ENCODE data around the gene PPP2R3B.

Gene PPP2R3B

DNA sequence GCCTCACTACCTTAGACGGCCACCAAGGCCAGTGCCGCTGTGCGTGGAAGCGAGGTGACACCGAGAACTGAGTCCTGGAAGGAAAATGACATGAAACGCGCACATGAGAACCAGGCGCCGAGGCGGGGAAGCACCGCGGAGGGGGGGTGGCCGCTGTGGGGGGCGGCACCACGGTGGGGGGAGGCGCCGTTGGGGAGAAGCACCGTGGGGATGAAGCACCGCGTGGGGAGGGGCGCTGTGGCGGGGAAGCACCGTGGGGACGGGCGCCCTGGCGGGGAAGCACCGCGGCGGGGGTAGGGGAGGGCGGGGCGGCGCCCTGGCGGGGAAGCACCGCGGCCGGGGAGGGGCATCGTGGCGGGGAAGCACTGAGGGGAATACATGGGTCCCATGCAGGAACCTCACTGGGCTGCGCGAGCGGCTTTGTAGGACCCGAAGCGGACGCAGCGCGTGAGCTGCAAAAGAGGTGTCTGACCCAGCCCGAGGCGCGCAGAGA lies 28.0 kb downstream of the PPP2R3B start:
- Histone ChIP-seq H3K4me3 (ENCODE audit: low read depth, low read length) (no peak overlapping the region), H3K9me3 (ENCODE audit: control insufficient read depth, insufficient read depth, low read depth, low read length) (peaks cover 3% of the 10 kb centered on the region; the same call in 1 of the 2 replicates), H3K27me3 (ENCODE audit: control insufficient read depth, insufficient read depth, low read length) (no peaks in the 10 kb centered on the region), H3K4me1 (ENCODE audit: control insufficient read depth, insufficient read depth, low read length) (no peaks in the 10 kb centered on the region), H3K27ac (ENCODE audit: low read depth, low read length) (no peak overlapping the region), H3K9ac (ENCODE audit: low read length) (no peak overlapping the region), H3K36me3 (ENCODE audit: control insufficient read depth, insufficient read depth, low read length) (peaks cover 59% of the 10 kb centered on the region)

DNA sequence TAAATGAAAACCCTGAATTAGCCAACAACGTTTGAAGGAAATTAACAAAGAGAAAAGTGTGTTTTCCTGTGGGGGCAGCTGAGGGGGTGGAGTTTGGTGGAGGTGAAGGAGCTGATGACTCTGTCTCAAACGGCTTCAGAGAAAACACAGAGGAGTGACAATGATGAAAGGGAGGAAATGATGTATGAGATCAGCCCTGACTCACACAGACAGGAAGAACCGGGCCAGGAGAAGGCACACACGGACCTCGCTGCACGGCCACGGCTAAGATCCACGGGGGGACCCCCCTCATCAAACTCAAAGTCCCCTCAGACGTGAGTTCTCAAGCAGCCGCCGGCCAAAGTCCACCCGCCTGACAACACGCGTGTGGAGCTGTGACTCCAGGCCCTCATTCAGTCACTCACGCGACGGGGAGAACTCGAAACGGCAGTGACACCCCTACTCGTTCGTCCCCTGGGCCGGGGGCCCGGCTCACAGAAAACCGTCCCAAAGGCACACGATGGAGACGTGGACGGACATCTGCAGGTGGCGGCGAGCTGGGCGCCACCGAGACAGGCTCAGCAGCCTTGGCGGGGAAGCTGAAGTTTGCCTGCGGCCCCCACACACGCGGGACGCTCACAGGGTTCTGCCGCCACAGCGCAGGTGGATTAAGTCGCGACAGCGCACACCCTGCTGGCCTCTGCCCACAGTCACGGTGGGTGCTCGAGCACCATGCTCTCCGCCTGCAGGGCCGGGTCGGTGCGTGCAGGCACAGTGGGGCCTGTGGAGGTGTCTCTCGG lies 28.8 kb downstream of the PPP2R3B start:
- Histone ChIP-seq H3K27ac (ENCODE audit: low read depth, low read length) (no peak overlapping the region), H3K27me3 (ENCODE audit: control insufficient read depth, insufficient read depth, low read length) (no peaks in the 10 kb centered on the region), H3K9ac (ENCODE audit: low read length) (no peak overlapping the region), H3K9me3 (ENCODE audit: control insufficient read depth, insufficient read depth, low read depth, low read length) (peaks cover 3% of the 10 kb centered on the region; the same call in 1 of the 2 replicates), H3K4me3 (ENCODE audit: low read depth, low read length) (no peak overlapping the region), H3K36me3 (ENCODE audit: control insufficient read depth, insufficient read depth, low read length) (peaks cover 60% of the 10 kb centered on the region), H3K4me1 (ENCODE audit: control insufficient read depth, insufficient read depth, low read length) (no peaks in the 10 kb centered on the region)

DNA sequence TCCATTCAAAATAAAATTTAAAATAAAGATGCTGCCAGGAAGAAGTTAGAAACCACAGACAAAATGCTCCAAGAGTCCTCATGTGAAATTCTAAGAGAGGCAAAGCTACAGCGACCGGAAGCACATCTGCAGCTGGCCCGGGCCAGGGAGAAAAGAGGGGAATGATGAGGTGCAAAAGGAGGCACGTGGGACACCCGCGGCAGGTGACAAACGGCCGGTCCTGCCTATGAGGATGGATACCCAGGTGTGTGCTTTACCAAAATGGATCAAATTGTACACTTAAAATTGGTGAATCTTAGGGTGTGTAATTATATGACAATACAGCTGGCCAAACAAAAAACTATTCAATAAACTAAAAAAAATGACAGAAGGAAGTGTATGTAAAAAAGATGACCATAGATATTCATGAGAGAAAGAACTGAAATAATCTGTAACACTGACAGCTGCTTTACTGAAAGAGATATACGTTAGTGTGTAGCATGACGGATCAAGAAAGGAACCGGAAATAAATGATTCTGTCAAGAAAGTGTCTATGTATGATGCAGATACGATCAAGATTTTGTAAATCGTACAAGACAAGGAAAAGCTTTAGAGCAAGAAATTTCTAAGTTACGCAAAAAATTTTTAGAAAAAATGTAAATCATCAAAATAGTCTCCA lies 29.5 kb downstream of the PPP2R3B start:
- Histone ChIP-seq H3K4me3 (ENCODE audit: low read depth, low read length) (no peak overlapping the region), H3K4me1 (ENCODE audit: control insufficient read depth, insufficient read depth, low read length) (no peaks in the 10 kb centered on the region), H3K27ac (ENCODE audit: low read depth, low read length) (no peak overlapping the region), H3K27me3 (ENCODE audit: control insufficient read depth, insufficient read depth, low read length) (no peaks in the 10 kb centered on the region), H3K36me3 (ENCODE audit: control insufficient read depth, insufficient read depth, low read length) (peaks cover 62% of the 10 kb centered on the region), H3K9me3 (ENCODE audit: control insufficient read depth, insufficient read depth, low read depth, low read length) (peaks cover 3% of the 10 kb centered on the region; the same call in 1 of the 2 replicates), H3K9ac (ENCODE audit: low read length) (no peak overlapping the region)

- Histone ChIP-seq H3K4me1 (ENCODE audit: control insufficient read depth, insufficient read depth, low read length) (no peaks in the 10 kb centered on the region), H3K4me3 (ENCODE audit: low read depth, low read length) (no peak overlapping the region), H3K27ac (ENCODE audit: low read depth, low read length) (no peak overlapping the region), H3K9me3 (ENCODE audit: control insufficient read depth, insufficient read depth, low read depth, low read length) (peaks cover 3% of the 10 kb centered on the region; the same call in 1 of the 2 replicates), H3K36me3 (ENCODE audit: control insufficient read depth, insufficient read depth, low read length) (peaks cover 58% of the 10 kb centered on the region), H3K9ac (ENCODE audit: low read length) (no peak overlapping the region), H3K27me3 (ENCODE audit: control insufficient read depth, insufficient read depth, low read length) (no peaks in the 10 kb centered on the region)
Measured at GRCh38 chrX:356385-357034, 30.2 kb downstream of the PPP2R3B start.

GRCh38 chrX:355329-356050 lies 31.2 kb downstream of the PPP2R3B start:
- Histone ChIP-seq H3K36me3 (ENCODE audit: control insufficient read depth, insufficient read depth, low read length) (peaks cover 52% of the 10 kb centered on the region), H3K9me3 (ENCODE audit: control insufficient read depth, insufficient read depth, low read depth, low read length) (no peaks in the 10 kb centered on the region), H3K4me1 (ENCODE audit: control insufficient read depth, insufficient read depth, low read length) (no peaks in the 10 kb centered on the region), H3K27ac (ENCODE audit: low read depth, low read length) (no peak overlapping the region), H3K4me3 (ENCODE audit: low read depth, low read length) (no peak overlapping the region), H3K27me3 (ENCODE audit: control insufficient read depth, insufficient read depth, low read length) (no peaks in the 10 kb centered on the region), H3K9ac (ENCODE audit: low read length) (no peak overlapping the region)

DNA sequence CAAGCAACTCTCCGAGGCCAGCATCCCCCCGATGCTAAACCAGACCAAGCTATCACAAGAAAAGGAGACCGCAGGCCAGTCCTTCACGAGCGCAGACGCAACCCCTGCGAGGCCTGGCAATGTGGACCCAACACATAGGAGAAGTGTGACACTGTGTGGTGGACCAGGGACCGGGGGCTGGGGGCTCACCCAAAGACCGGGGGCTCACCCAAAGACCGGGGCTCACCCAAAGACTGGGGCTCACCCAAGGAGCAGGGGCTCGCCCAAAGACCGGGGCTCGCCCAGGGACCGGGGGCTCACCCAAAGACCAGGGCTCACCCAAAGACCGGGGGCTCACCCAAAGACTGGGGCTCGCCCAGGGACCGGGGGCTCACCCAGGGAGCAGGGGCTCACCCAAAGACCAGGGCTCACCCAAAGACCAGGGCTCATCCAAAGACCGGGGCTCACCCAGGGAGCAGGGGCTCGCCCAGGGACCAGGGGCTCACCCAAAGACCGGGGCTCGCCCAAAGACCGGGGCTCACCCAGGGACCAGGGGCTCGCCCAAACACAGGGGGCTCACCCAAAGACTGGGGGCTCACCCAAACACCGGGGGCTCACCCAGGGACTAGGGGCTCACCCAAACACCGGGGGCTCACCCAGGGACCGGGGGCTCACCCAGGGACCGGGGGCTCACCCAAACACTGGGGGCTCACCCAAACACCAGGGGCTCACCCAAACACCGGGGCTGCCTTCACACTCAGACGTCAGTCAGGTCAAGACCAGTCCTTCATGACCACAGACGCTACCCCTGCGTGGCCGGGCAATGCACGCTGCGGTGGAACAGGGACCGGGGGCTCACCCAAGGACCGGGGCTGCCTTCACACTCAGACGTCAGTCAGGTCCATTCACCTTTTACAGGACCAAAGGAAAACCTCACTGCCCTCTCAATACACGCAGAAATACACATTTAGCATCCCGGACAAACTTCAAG lies 32.9 kb downstream of the PPP2R3B start:
- no peak overlapping the region for H3K27ac ChIP-seq (ENCODE audit: low read depth, low read length)
- H3K9me3 ChIP-seq (ENCODE audit: control insufficient read depth, insufficient read depth, low read depth, low read length), result no peaks in the 10 kb centered on the region
- peaks cover 42% of the 10 kb centered on the region for H3K36me3 ChIP-seq (ENCODE audit: control insufficient read depth, insufficient read depth, low read length)
- no peak overlapping the region for H3K4me3 ChIP-seq (ENCODE audit: low read depth, low read length)
- no peaks in the 10 kb centered on the region for H3K27me3 ChIP-seq (ENCODE audit: control insufficient read depth, insufficient read depth, low read length)
- no peak overlapping the region for H3K9ac ChIP-seq (ENCODE audit: low read length)
- no peaks in the 10 kb centered on the region for H3K4me1 ChIP-seq (ENCODE audit: control insufficient read depth, insufficient read depth, low read length)

- no peaks in the 10 kb centered on the region for H3K4me1 ChIP-seq (ENCODE audit: control insufficient read depth, insufficient read depth, low read length)
- peaks cover 36% of the 10 kb centered on the region for H3K36me3 ChIP-seq (ENCODE audit: control insufficient read depth, insufficient read depth, low read length)
- no peaks in the 10 kb centered on the region for H3K27me3 ChIP-seq (ENCODE audit: control insufficient read depth, insufficient read depth, low read length)
- H3K9ac ChIP-seq (ENCODE audit: low read length), result no peak overlapping the region
- H3K9me3 ChIP-seq (ENCODE audit: control insufficient read depth, insufficient read depth, low read depth, low read length), result no peaks in the 10 kb centered on the region
- no peak overlapping the region for H3K4me3 ChIP-seq (ENCODE audit: low read depth, low read length)
- H3K27ac ChIP-seq (ENCODE audit: low read depth, low read length), result no peak overlapping the region
Measured at GRCh38 chrX:352582-353314, 34.0 kb downstream of the PPP2R3B start.

GRCh38 chrX:352181-352580 lies 34.5 kb downstream of the PPP2R3B start:
- H3K27ac ChIP-seq (ENCODE audit: low read depth, low read length), result no peak overlapping the region
- no peak overlapping the region for H3K4me3 ChIP-seq (ENCODE audit: low read depth, low read length)
- no peaks in the 10 kb centered on the region for H3K4me1 ChIP-seq (ENCODE audit: control insufficient read depth, insufficient read depth, low read length)
- peaks cover 36% of the 10 kb centered on the region for H3K36me3 ChIP-seq (ENCODE audit: control insufficient read depth, insufficient read depth, low read length)
- H3K27me3 ChIP-seq (ENCODE audit: control insufficient read depth, insufficient read depth, low read length), result no peaks in the 10 kb centered on the region
- H3K9me3 ChIP-seq (ENCODE audit: control insufficient read depth, insufficient read depth, low read depth, low read length), result no peaks in the 10 kb centered on the region
- no peak overlapping the region for H3K9ac ChIP-seq (ENCODE audit: low read length)

- peaks cover 41% of the 10 kb centered on the region for H3K36me3 ChIP-seq (ENCODE audit: control insufficient read depth, insufficient read depth, low read length)
- H3K9me3 ChIP-seq (ENCODE audit: control insufficient read depth, insufficient read depth, low read depth, low read length), result no peaks in the 10 kb centered on the region
- H3K4me3 ChIP-seq (ENCODE audit: low read depth, low read length), result no peak overlapping the region
- H3K27ac ChIP-seq (ENCODE audit: low read depth, low read length), result no peak overlapping the region
- no peaks in the 10 kb centered on the region for H3K27me3 ChIP-seq (ENCODE audit: control insufficient read depth, insufficient read depth, low read length)
- H3K4me1 ChIP-seq (ENCODE audit: control insufficient read depth, insufficient read depth, low read length), result no peaks in the 10 kb centered on the region
- no peak overlapping the region for H3K9ac ChIP-seq (ENCODE audit: low read length)
Measured at GRCh38 chrX:351736-352135, 35.0 kb downstream of the PPP2R3B start.

All from HUES6 (cell line).